Uterus (tissue), 2 donors: ENCODE results near the gene C1GALT1C1.

Experiments used
- POLR2A ChIP-seq, 2 donors: fragments of 450-650 bp; IDR thresholded peaks; one replicate each; pipeline ENCODE4 v1.6.1; 2016; ENCODE audit warnings: antibody characterized with exemption in 2 of 2, mild to moderate bottlenecking in 1 of 2, moderate library complexity in 1 of 2
- TF ChIP-seq, protein P1 (sequence below), 4 experiments: fragments of 200-600 bp in 2 of 4; fragments of 450-650 bp in 2 of 4; sonication (generic) in 2 of 4; IDR thresholded peaks; one replicate each; pipeline ENCODE4 v1.5.1; 2016 to 2019; ENCODE audit warnings: antibody characterized with exemption in 4 of 4, mild to moderate bottlenecking in 2 of 4, moderate library complexity in 1 of 4

GRCh38 chrX:120642871-120643270, 13.0 kb upstream of the C1GALT1C1 start:
- TF ChIP-seq, protein P1, sequence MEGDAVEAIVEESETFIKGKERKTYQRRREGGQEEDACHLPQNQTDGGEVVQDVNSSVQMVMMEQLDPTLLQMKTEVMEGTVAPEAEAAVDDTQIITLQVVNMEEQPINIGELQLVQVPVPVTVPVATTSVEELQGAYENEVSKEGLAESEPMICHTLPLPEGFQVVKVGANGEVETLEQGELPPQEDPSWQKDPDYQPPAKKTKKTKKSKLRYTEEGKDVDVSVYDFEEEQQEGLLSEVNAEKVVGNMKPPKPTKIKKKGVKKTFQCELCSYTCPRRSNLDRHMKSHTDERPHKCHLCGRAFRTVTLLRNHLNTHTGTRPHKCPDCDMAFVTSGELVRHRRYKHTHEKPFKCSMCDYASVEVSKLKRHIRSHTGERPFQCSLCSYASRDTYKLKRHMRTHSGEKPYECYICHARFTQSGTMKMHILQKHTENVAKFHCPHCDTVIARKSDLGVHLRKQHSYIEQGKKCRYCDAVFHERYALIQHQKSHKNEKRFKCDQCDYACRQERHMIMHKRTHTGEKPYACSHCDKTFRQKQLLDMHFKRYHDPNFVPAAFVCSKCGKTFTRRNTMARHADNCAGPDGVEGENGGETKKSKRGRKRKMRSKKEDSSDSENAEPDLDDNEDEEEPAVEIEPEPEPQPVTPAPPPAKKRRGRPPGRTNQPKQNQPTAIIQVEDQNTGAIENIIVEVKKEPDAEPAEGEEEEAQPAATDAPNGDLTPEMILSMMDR (IDR thresholded peaks at IDR 0.05): no peak
- TF ChIP-seq POLR2A (IDR thresholded peaks at IDR 0.05): no peak
